Measurements from ENCODE around the gene PDZRN3. TPM values are rescaled to one million over a fixed set of nuclear protein-coding genes. Genes with fewer than 3 reads are reported as not detected.

The PDZRN3 gene
- total RNA-seq, 1 experiment from 2014 or later, result 5.9 TPM

DNA sequence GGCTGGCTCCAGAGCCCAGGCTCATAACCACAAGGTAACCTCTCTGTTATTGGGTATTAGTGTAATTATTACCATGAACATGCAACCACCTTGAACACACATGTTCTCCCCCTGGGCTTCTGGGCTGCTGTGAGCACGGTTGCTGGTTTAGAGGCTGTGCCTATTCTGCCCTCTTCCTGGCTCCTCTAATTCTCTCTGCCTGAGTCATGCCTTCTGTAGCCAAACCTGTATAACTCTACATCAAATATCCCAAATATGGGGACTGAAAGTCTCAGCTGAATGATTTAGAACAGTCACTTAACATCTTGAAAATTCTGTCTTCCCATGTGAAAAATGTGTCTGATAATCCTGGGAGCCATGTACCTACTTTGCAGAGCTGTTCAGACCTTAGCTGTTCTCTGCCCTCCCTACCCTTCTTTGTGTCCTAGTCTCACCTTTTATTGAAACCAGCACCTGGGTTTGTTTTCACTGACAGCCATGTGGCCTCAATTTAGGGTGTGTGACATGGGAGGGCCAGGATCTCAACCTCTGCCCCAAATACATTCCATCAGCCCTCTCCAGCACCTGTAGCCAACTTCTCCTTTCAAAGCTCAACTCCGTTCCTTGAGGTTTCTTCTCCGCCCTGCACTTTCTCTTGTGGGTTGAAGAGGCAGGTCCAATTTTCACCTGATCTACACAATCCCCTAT, 60.7 kb downstream of the PDZRN3 start:
- no peak overlapping the region for H3K4me3 Mint-ChIP-seq
- WGBS (ENCODE audit: extremely low coverage, insufficient read length, low lambda C conversion rate), result no CpG with 5 or more reads among the region's 3 CpGs

More for the DNA sequence above, 60.7 kb downstream of the PDZRN3 start:
- H3K4me2 ChIP-seq (ENCODE audit: insufficient read depth, insufficient read length, low read length), result no peak overlapping the region
- H2BK20ac ChIP-seq (ENCODE audit: low read depth, low read length, poor library complexity, severe bottlenecking), result no peak overlapping the region
- H4K8ac ChIP-seq (replicated peaks; ENCODE audit: insufficient read length, low read depth, low read length), result no peak overlapping the region
- H2AFZ ChIP-seq (ENCODE audit: low read length), result no peak overlapping the region
- H3K23me2 ChIP-seq (ENCODE audit: insufficient read length, low read depth, low read length, poor library complexity, severe bottlenecking), result no peaks in the 10 kb centered on the region
- no peak overlapping the region for H4K5ac ChIP-seq (ENCODE audit: insufficient read length, low read depth, low read length)
- H4K20me1 ChIP-seq (ENCODE audit: control insufficient read depth, insufficient read depth, insufficient read length), result no peaks in the 10 kb centered on the region
- peaks cover under 1% of the 10 kb centered on the region; the same call in 1 of the 2 replicates for H3K4me1 ChIP-seq (ENCODE audit: insufficient read depth, low read length)
- no peak overlapping the region for H2BK5ac ChIP-seq (ENCODE audit: insufficient read length, low read length)
- no peak overlapping the region for H3K14ac ChIP-seq (ENCODE audit: insufficient read depth, low read length)
- TF ChIP-seq, protein P1, sequence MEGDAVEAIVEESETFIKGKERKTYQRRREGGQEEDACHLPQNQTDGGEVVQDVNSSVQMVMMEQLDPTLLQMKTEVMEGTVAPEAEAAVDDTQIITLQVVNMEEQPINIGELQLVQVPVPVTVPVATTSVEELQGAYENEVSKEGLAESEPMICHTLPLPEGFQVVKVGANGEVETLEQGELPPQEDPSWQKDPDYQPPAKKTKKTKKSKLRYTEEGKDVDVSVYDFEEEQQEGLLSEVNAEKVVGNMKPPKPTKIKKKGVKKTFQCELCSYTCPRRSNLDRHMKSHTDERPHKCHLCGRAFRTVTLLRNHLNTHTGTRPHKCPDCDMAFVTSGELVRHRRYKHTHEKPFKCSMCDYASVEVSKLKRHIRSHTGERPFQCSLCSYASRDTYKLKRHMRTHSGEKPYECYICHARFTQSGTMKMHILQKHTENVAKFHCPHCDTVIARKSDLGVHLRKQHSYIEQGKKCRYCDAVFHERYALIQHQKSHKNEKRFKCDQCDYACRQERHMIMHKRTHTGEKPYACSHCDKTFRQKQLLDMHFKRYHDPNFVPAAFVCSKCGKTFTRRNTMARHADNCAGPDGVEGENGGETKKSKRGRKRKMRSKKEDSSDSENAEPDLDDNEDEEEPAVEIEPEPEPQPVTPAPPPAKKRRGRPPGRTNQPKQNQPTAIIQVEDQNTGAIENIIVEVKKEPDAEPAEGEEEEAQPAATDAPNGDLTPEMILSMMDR (conservative IDR thresholded peaks at IDR 0.05), result no peak
- peaks cover 37% of the 10 kb centered on the region for H3K27me3 Mint-ChIP-seq (ENCODE audit: low read depth)
- no peak for DNase-seq
- no peaks in the 10 kb centered on the region for H3K79me1 ChIP-seq (ENCODE audit: insufficient read depth, low read depth, low read length, poor library complexity, severe bottlenecking)
- no peaks in the 10 kb centered on the region for H3K79me2 ChIP-seq (ENCODE audit: insufficient read depth, low read length)
- no peaks in the 10 kb centered on the region for H3K9me3 Mint-ChIP-seq
- no peak overlapping the region for H2BK15ac ChIP-seq (ENCODE audit: low read depth, low read length)
- no peaks in the 10 kb centered on the region for H3K36me3 Mint-ChIP-seq (ENCODE audit: insufficient read depth in 1 of 3, low read depth in 3 of 3)
- H3K4ac ChIP-seq (ENCODE audit: low read depth, low read length), result no peak overlapping the region
- H3K9me3 ChIP-seq (ENCODE audit: control insufficient read depth, low read depth, low read length), result no peaks in the 10 kb centered on the region
- H4K91ac ChIP-seq (ENCODE audit: insufficient read length, low read depth, low read length), result no peak overlapping the region
- no peak overlapping the region for H3K27ac Mint-ChIP-seq
- H3K4me1 Mint-ChIP-seq, result peaks cover 11 to 27% of the 10 kb centered on the region in 2 experiments
- H2BK12ac ChIP-seq (ENCODE audit: insufficient read length, low read depth, low read length), result no peak overlapping the region
- H3K27ac ChIP-seq (ENCODE audit: insufficient read length, low read depth, low read length), result no peak overlapping the region
- H3K18ac ChIP-seq (ENCODE audit: insufficient read length, low read depth, low read length), result no peak overlapping the region
- H3K9ac ChIP-seq (ENCODE audit: extremely low read depth, insufficient read length, low read length), result no peak overlapping the region
- no peak overlapping the region for H2AK5ac ChIP-seq (ENCODE audit: insufficient read length, low read length)
- H3K27me3 ChIP-seq (ENCODE audit: insufficient read depth, low read length), result peaks cover 3% of the 10 kb centered on the region; the same call in 1 of the 2 replicates
- H3K56ac ChIP-seq (ENCODE audit: insufficient read length, low read depth, low read length), result no peak overlapping the region
- no peak overlapping the region for H3K23ac ChIP-seq (ENCODE audit: insufficient read length, low read depth, low read length)
- no peak overlapping the region for H3T11ph ChIP-seq (ENCODE audit: low read length)
- H2BK120ac ChIP-seq (ENCODE audit: low read depth, low read length, poor library complexity, severe bottlenecking), result no peak overlapping the region

Measured in H9 (cell line).